SK-N-SH (cell line): ENCODE results near the gene SNRNP70. TPM values are rescaled to one million over a fixed set of nuclear protein-coding genes. Genes with fewer than 3 reads are reported as not detected.

Experiments used
- CTCF ChIA-PET: fragments of 300-600, 350-600 bp; formaldehyde crosslinking; extraction: SDS; loops from one replicate; lab custom pipeline; 2021; lab: Yijun Ruan, JAX
- POLR2A ChIA-PET: fragments of 350-600 bp; sonication (Branson Sonifier 250); formaldehyde crosslinking; extraction: SDS; loops from one replicate; lab custom pipeline; 2020; ENCODE audit warnings: antibody characterized with exemption, inconsistent platforms; lab: Yijun Ruan, JAX
- DNase-seq: peaks from one replicate; pipeline ENCODE4 v3.0.0; 2012
- H2AFZ ChIP-seq: fragments of 200-600 bp; sonication (generic); 2 replicates; pipeline ENCODE4 v1.8.1; 2016; ENCODE audit warnings: antibody characterized with exemption, mild to moderate bottlenecking, low read depth
- H3F3A ChIP-seq: fragments of 200-600 bp; sonication (generic); replicated peaks from 2 replicates; pipeline ENCODE3; 2016; ENCODE audit warnings: antibody characterized with exemption, mild to moderate bottlenecking; ENCODE audit not compliant: insufficient read depth
- H3K27ac ChIP-seq, 2 experiments: fragments of 200-500 bp in 1 of 2; fragments of 200-600 bp in 1 of 2; sonication (Bioruptor generic) in 1 of 2; sonication (generic), shearing (Covaris generic) in 1 of 2; 2 replicates each; pipeline versions ENCODE4 v1.5.1 to v1.6.1; 2014 to 2016; ENCODE audit warnings: low read depth in 2 of 2, inconsistent platforms in 1 of 2, low read length in 1 of 2, mild to moderate bottlenecking in 1 of 2, mixed read lengths in 1 of 2
- H3K27me3 ChIP-seq: fragments of 200-600 bp; sonication (generic), shearing (Covaris generic); 2 replicates; pipeline ENCODE4 v1.6.1; 2016; ENCODE audit warnings: mixed run types; ENCODE audit not compliant: insufficient read depth
- H3K36me3 ChIP-seq, 2 experiments: fragments of 200-500 bp in 1 of 2; fragments of 200-600 bp in 1 of 2; sonication (Bioruptor generic) in 1 of 2; sonication (generic) in 1 of 2; replicated peaks in 1 of 2; 2 replicates each; pipeline versions ENCODE3 to v1.5.1; 2014 to 2016; ENCODE audit warnings: low read length in 1 of 2, mild to moderate bottlenecking in 1 of 2; ENCODE audit not compliant: insufficient read depth in 2 of 2, control insufficient read depth in 1 of 2
- H3K4me1 ChIP-seq, 2 experiments: fragments of 200-500 bp in 1 of 2; fragments of 200-600 bp in 1 of 2; sonication (Bioruptor generic) in 1 of 2; sonication (generic), shearing (Covaris generic) in 1 of 2; 2 replicates each; pipeline versions ENCODE4 v1.5.1 to v1.6.1; 2014 to 2016; ENCODE audit warnings: low read depth in 1 of 2, low read length in 1 of 2, mixed run types in 1 of 2; ENCODE audit not compliant: insufficient read depth in 2 of 2, control insufficient read depth in 1 of 2
- H3K4me2 ChIP-seq: fragments of 200-600 bp; sonication (generic), shearing (Covaris generic); 2 replicates; pipeline ENCODE4 v1.6.1; 2017; ENCODE audit warnings: mixed run types
- H3K4me3 ChIP-seq, 2 experiments: fragments of 200-500 bp in 1 of 2; fragments of 200-600 bp in 1 of 2; sonication (Bioruptor generic) in 1 of 2; sonication (generic), shearing (Covaris generic) in 1 of 2; 2 replicates each; pipeline versions ENCODE4 v1.5.1 to v1.8.1; 2014 to 2016; ENCODE audit warnings: low read depth in 2 of 2, inconsistent platforms in 1 of 2, low read length in 1 of 2, mild to moderate bottlenecking in 1 of 2, mixed read lengths in 1 of 2, moderate library complexity in 1 of 2
- H3K79me2 ChIP-seq: fragments of 200-600 bp; sonication (generic); 2 replicates; pipeline ENCODE4 v1.8.1; 2017; ENCODE audit warnings: mild to moderate bottlenecking; ENCODE audit not compliant: insufficient read depth
- H3K9ac ChIP-seq: fragments of 200-600 bp; sonication (generic); 2 replicates; pipeline ENCODE4 v1.6.1; 2017; ENCODE audit warnings: mixed run types
- H3K9me2 ChIP-seq: fragments of 200-600 bp; sonication (generic); 2 replicates; pipeline ENCODE4 v1.6.1; 2017; ENCODE audit warnings: mixed run types
- H3K9me3 ChIP-seq: fragments of 200-600 bp; sonication (generic); 2 replicates; pipeline ENCODE4 v1.6.1; 2017; ENCODE audit warnings: mixed run types, mild to moderate bottlenecking, moderate library complexity
- H4K20me1 ChIP-seq: fragments of 200-600 bp; sonication (generic); 2 replicates; pipeline ENCODE4 v1.6.1; 2017; ENCODE audit warnings: mild to moderate bottlenecking, mixed run types; ENCODE audit not compliant: insufficient read depth
- CHD2 ChIP-seq: fragments of 150-350 bp; IDR thresholded peaks from 2 replicates; pipeline ENCODE4 v1.6.1; 2018; ENCODE audit warnings: low read length; ENCODE audit not compliant: partially characterized antibody
- CTCF ChIP-seq: fragments of 200-600 bp; sonication (generic); IDR thresholded peaks from 2 replicates; pipeline ENCODE4 v1.6.1; 2017; ENCODE audit warnings: antibody characterized with exemption, mild to moderate bottlenecking, moderate library complexity
- FOXM1 ChIP-seq: IDR thresholded peaks from 2 replicates; pipeline ENCODE4 v1.4.0; 2012; ENCODE audit warnings: low read depth, mild to moderate bottlenecking
- GATA2 ChIP-seq: sonication (generic); formaldehyde crosslinking; IDR thresholded peaks from 2 replicates; pipeline ENCODE4 v1.5.0; 2020; ENCODE audit warnings: mild to moderate bottlenecking, missing genetic modification reagents
- IRF3 ChIP-seq: fragments of 150-350 bp; IDR thresholded peaks from 2 replicates; pipeline ENCODE4 v1.6.1; 2016; ENCODE audit warnings: mild to moderate bottlenecking, low read depth, low read length
- JUND ChIP-seq: IDR thresholded peaks from 2 replicates; pipeline ENCODE4 v1.4.0; 2012
- MEF2A ChIP-seq: IDR thresholded peaks from 2 replicates; pipeline ENCODE4 v1.4.0; 2012; ENCODE audit warnings: low read depth, borderline replicate concordance
- POLR2AphosphoS5 ChIP-seq: IDR thresholded peaks from 2 replicates; pipeline ENCODE4 v1.6.1; 2012; ENCODE audit warnings: low read depth, low read length
- RAD21 ChIP-seq: IDR thresholded peaks from 2 replicates; pipeline ENCODE4 v1.6.1; 2012; ENCODE audit warnings: mild to moderate bottlenecking, low read length
- RCOR1 ChIP-seq: fragments of 150-350 bp; IDR thresholded peaks from 2 replicates; pipeline ENCODE4 v1.6.1; 2017; ENCODE audit warnings: antibody characterized with exemption, low read length
- REST ChIP-seq: IDR thresholded peaks from 2 replicates; pipeline ENCODE4 v1.6.1; 2012; ENCODE audit warnings: mild to moderate bottlenecking, low read depth, low read length, moderate library complexity
- RFX5 ChIP-seq: IDR thresholded peaks from 2 replicates; pipeline ENCODE4 v1.6.1; 2012; ENCODE audit warnings: mild to moderate bottlenecking, improper control_type of control experiment, low read length
- SIN3A ChIP-seq: IDR thresholded peaks from 2 replicates; pipeline ENCODE4 v1.6.1; 2012; ENCODE audit warnings: low read depth, mild to moderate bottlenecking, low read length, moderate library complexity, borderline replicate concordance
- TAF1 ChIP-seq: IDR thresholded peaks from 2 replicates; pipeline ENCODE4 v1.6.1; 2012; ENCODE audit warnings: low read depth, mild to moderate bottlenecking, low read length, moderate library complexity, borderline replicate concordance
- TEAD4 ChIP-seq: IDR thresholded peaks from 2 replicates; pipeline ENCODE4 v1.4.0; 2012; ENCODE audit warnings: mild to moderate bottlenecking, borderline replicate concordance; ENCODE audit not compliant: insufficient read depth
- YY1 ChIP-seq: IDR thresholded peaks from 2 replicates; pipeline ENCODE4 v1.4.0; 2012; ENCODE audit warnings: low read depth, mild to moderate bottlenecking
- WGBS: methylation state at CpG from one replicate; pipeline ENCODE4 v1.1.6; 2017; ENCODE audit warnings: low lambda C conversion rate; 5-methylcytosine and 5-hydroxymethylcytosine counted together
- polyA plus RNA-seq, 3 experiments: library from polyadenylated mRNA; depleted of rRNA; stranded (reverse); fragments of >200 nt; gene quantifications; 2 replicates each; pipeline ENCODE4 v1.2.3, GENCODE V29; 2012

Gene SNRNP70
- polyA plus RNA-seq, 1 of the 3 experiments (the other 2 are of a cell fraction): 359 TPM

- H3K4me2 ChIP-seq: no peak overlapping the region
- no peaks in the 10 kb centered on the region; a peak in 1 of 4 replicates for H3K4me1 ChIP-seq
- POLR2A ChIA-PET: no interaction called here
- no peak overlapping the region for H2AFZ ChIP-seq
- H3K4me3 ChIP-seq: no peak overlapping the region
- H3K9ac ChIP-seq: no peak overlapping the region
- no peak for TF ChIP-seq MEF2A
- TF ChIP-seq CHD2: no peak
- no peak for TF ChIP-seq RAD21
- TF ChIP-seq TAF1: no peak
- no peak for TF ChIP-seq RFX5
- no peak for TF ChIP-seq YY1
- no peak for TF ChIP-seq FOXM1
- no peak for TF ChIP-seq SIN3A
- no peak for TF ChIP-seq CTCF
- H3F3A ChIP-seq: peaks cover 25% of the 10 kb centered on the region
- no peak for DNase-seq
- H4K20me1 ChIP-seq: peaks cover 91% of the 10 kb centered on the region
- no peaks in the 10 kb centered on the region for H3K27me3 ChIP-seq
- H3K9me3 ChIP-seq: no peaks in the 10 kb centered on the region
- CTCF ChIA-PET: interaction anchor here (0.6 to 1.3 kb wide), 2 partner anchors 13 to 106 kb away, joined by 3 to 4 read pairs; no protein-coding TSS in a partner anchor
- no peaks in the 10 kb centered on the region for H3K9me2 ChIP-seq
- H3K79me2 ChIP-seq: peaks cover 96% of the 10 kb centered on the region
- no peak overlapping the region for H3K27ac ChIP-seq
- WGBS: 96% methylated on average over 6 of the region's 6 CpGs
- H3K36me3 ChIP-seq: peaks cover 45 to 70% of the 10 kb centered on the region in 2 experiments
These were observed 7.4 kb downstream of the SNRNP70 start for GRCh38 chr19:49092686-49093085.

- Histone ChIP-seq H3K9me2 (no peaks in the 10 kb centered on the region), H3K27ac (no peak overlapping the region), H3K9ac (no peak overlapping the region), H3K36me3 (peaks cover 54 to 74% of the 10 kb centered on the region in 2 experiments), H4K20me1 (peaks cover 85% of the 10 kb centered on the region), H3K27me3 (no peaks in the 10 kb centered on the region), H3F3A (peaks cover 35% of the 10 kb centered on the region), H2AFZ (no peak overlapping the region), H3K9me3 (no peaks in the 10 kb centered on the region), H3K4me1 (no peaks in the 10 kb centered on the region), H3K4me2 (no peak overlapping the region), H3K79me2 (peaks cover 94% of the 10 kb centered on the region), H3K4me3 (no peak overlapping the region)
- no peak for DNase-seq
- ChIA-PET CTCF (interaction anchor here (0.7 to 7.5 kb wide), 6 partner anchors 11 to 114 kb away, joined by 3 to 86 read pairs (median 6); partner anchors contain the start of gene LIN7B), POLR2A (interaction anchor here (0.9 kb wide), 2 partner anchors 14 to 33 kb away, joined by 3 read pairs; no protein-coding TSS in a partner anchor)
- 91% methylated on average over 23 of the region's 23 CpGs for WGBS
- TF ChIP-seq TAF1 (no peak), MEF2A (no peak), JUND (no peak), IRF3 (no peak), POLR2AphosphoS5 (no peak), GATA2 (CRISPR knock-in tag) (no peak), RCOR1 (no peak), REST (no peak), FOXM1 (no peak), CHD2 (no peak), TEAD4 (no peak)
These were observed 9.5 kb downstream of the SNRNP70 start for GRCh38 chr19:49094505-49095482.
